Measurements from ENCODE around the gene NF1. TPM values are rescaled to one million over a fixed set of nuclear protein-coding genes. Genes with fewer than 3 reads are reported as not detected.

The NF1 gene
- total RNA-seq, 6 experiments from 2014 or later, result 45.0 to 62.6 (median 54.0) TPM

- Mint-ChIP-seq H3K27ac (no peak overlapping the region), H3K4me3 (no peak overlapping the region), H3K4me1 (ENCODE audit: low read depth) (peaks cover 67% of the 10 kb centered on the region), H3K36me3 (ENCODE audit: low read depth) (peaks cover 65% of the 10 kb centered on the region), H3K9me3 (no peaks in the 10 kb centered on the region), H3K27me3 (ENCODE audit: insufficient read depth) (peaks cover 3% of the 10 kb centered on the region)
- DNase-seq, result no peak
- TF ChIP-seq, protein P1, sequence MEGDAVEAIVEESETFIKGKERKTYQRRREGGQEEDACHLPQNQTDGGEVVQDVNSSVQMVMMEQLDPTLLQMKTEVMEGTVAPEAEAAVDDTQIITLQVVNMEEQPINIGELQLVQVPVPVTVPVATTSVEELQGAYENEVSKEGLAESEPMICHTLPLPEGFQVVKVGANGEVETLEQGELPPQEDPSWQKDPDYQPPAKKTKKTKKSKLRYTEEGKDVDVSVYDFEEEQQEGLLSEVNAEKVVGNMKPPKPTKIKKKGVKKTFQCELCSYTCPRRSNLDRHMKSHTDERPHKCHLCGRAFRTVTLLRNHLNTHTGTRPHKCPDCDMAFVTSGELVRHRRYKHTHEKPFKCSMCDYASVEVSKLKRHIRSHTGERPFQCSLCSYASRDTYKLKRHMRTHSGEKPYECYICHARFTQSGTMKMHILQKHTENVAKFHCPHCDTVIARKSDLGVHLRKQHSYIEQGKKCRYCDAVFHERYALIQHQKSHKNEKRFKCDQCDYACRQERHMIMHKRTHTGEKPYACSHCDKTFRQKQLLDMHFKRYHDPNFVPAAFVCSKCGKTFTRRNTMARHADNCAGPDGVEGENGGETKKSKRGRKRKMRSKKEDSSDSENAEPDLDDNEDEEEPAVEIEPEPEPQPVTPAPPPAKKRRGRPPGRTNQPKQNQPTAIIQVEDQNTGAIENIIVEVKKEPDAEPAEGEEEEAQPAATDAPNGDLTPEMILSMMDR (IDR thresholded peaks at IDR 0.05), result no peak
These were observed 177.5 kb downstream of the NF1 start for GRCh38 chr17:31272236-31272635.

DNA sequence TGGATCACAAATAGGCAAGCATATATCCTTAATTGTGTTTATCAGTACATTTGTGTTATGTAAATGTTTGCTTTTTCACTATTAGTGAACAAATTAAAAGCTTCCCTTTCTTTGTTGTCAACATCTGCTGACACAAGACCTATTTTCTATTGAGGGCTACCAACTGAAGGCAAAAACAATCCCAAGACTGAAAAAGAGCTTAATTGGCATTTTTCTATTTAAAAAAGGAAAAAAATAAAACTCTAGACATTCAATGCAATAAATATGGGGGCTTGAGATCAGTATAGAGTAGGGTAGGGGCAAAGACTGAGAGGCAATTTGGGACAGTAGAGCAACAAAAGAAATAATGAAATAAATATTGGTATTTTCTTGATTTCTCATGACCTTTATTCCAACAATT lies 178.0 kb downstream of the NF1 start:
- Mint-ChIP-seq H3K27ac (no peak overlapping the region), H3K4me1 (ENCODE audit: low read depth) (peaks cover 61% of the 10 kb centered on the region), H3K27me3 (ENCODE audit: insufficient read depth) (peaks cover 3% of the 10 kb centered on the region), H3K4me3 (no peak overlapping the region), H3K9me3 (no peaks in the 10 kb centered on the region), H3K36me3 (ENCODE audit: low read depth) (peaks cover 65% of the 10 kb centered on the region)
- no peak for DNase-seq
- TF ChIP-seq, protein P1 (IDR thresholded peaks at IDR 0.05), result no peak

DNA sequence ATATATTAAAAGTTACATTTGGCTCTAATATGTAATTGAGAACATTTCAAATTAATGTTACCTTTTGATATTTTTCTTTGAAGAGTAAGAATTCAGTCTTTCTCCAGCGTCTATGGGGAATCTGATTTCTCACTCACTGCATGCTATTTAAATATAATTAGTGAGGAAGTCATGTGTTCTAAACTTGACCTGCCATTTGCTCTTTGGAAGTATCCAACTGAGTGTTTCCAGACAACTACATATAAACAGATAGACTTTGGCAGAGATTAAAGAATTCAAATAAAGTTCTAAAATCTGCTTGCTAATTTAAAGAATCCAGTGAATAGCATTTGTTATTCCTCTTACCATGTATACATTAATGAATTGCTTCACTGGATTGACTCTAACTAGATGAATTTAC lies 178.7 kb downstream of the NF1 start:
- Mint-ChIP-seq H3K36me3 (ENCODE audit: low read depth) (peaks cover 62% of the 10 kb centered on the region), H3K4me1 (ENCODE audit: low read depth) (peaks cover 54% of the 10 kb centered on the region), H3K4me3 (no peak overlapping the region), H3K27ac (no peak overlapping the region), H3K27me3 (ENCODE audit: insufficient read depth) (no peaks in the 10 kb centered on the region), H3K9me3 (no peaks in the 10 kb centered on the region)
- TF ChIP-seq, protein P1 (IDR thresholded peaks at IDR 0.05), result no peak
- no peak for DNase-seq

GRCh38 chr17:31274252-31274651 lies 179.5 kb downstream of the NF1 start:
- Mint-ChIP-seq H3K27ac (peak overlapping the region; percentile 62), H3K27me3 (ENCODE audit: insufficient read depth) (no peaks in the 10 kb centered on the region), H3K36me3 (ENCODE audit: low read depth) (peaks cover 55% of the 10 kb centered on the region), H3K4me1 (ENCODE audit: low read depth) (peaks cover 47% of the 10 kb centered on the region), H3K9me3 (no peaks in the 10 kb centered on the region), H3K4me3 (no peak overlapping the region)
- TF ChIP-seq, protein P1 (IDR thresholded peaks at IDR 0.05), result no peak
- no peak for DNase-seq

GRCh38 chr17:31275116-31275515 lies 180.3 kb downstream of the NF1 start:
- Mint-ChIP-seq H3K4me1 (ENCODE audit: low read depth) (peaks cover 38% of the 10 kb centered on the region), H3K4me3 (no peak overlapping the region), H3K36me3 (ENCODE audit: low read depth) (peaks cover 60% of the 10 kb centered on the region), H3K9me3 (no peaks in the 10 kb centered on the region), H3K27ac (peak overlapping the region; percentile 62; the same call in 1 of the 2 replicates), H3K27me3 (ENCODE audit: insufficient read depth) (no peaks in the 10 kb centered on the region)
- TF ChIP-seq, protein P1 (IDR thresholded peaks at IDR 0.05), result no peak
- DNase-seq, result no peak

DNA sequence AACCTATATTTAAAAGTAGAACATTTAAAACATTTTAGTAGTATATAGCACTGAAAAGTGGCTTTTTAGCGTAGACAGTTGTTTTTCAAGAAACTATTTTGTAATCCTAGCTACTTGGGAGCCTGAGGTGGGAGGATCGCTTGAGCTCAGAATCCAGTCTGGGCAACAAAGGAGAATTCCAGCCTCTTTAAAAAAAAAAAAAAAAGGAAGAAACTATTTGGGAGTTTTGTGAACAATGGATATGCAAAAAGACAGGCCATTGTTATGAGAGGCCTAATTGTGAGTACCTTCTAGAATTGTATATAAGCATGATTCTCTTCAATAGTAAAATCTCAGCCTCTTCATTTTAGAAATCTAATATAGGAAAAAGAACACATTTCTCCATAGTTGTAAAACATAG lies 184.6 kb downstream of the NF1 start:
- peaks cover 3% of the 10 kb centered on the region for H3K27me3 Mint-ChIP-seq (ENCODE audit: insufficient read depth)
- no peak overlapping the region for H3K4me3 Mint-ChIP-seq
- TF ChIP-seq, protein P1 (IDR thresholded peaks at IDR 0.05), result no peak
- H3K4me1 Mint-ChIP-seq (ENCODE audit: low read depth), result peaks cover 22% of the 10 kb centered on the region
- DNase-seq, result no peak
- H3K9me3 Mint-ChIP-seq, result no peaks in the 10 kb centered on the region
- H3K36me3 Mint-ChIP-seq (ENCODE audit: low read depth), result peaks cover 59% of the 10 kb centered on the region
- no peak overlapping the region for H3K27ac Mint-ChIP-seq
